GM18858 (cell line): ENCODE measurements around the gene FAM120B.

ENCODE experiments used
- ATAC-seq: cut with Tn5 transposase; IDR thresholded peaks from one replicate; pipeline ENCODE4 v1.9.1; 2021; ENCODE audit not compliant: unreplicated experiment

Gene FAM120B

DNA sequence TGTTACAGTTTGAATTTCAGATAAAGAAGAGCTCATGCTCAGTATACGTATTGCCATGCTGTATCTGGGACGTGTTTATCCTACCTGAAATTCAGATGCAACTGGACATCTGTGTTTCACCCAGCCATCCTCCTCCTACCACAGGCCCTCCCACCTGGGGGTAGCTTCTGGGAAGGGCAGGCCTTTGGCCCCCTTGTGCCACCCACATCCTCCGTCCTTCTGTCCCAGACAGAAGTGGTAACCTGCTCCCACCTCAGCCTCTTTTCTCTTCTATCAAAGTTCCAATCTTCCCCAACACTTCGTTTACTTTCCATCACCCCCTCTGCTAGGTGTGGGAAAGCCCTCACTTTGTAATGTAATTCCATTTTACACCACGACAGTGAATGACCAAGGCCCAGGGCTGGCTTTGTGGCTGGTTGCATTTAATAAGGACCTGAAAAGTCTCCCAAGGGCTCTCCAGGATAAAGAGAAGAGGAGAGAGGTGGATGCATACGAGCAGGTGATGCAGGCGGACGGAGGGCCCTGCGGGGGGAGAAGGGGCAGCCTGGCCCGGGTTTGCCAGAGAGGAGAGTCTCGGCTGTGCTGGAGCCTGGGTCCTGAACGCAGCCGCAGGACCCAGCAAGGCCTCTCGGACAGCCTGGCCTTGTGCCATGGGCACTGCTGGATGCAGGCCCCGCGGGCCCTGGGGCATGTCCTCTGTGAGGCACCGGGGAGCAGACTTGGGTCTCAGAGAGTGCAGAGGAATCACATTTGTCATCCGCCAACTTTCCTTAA, 148.1 kb downstream of the FAM120B start:
- no peak for ATAC-seq

DNA sequence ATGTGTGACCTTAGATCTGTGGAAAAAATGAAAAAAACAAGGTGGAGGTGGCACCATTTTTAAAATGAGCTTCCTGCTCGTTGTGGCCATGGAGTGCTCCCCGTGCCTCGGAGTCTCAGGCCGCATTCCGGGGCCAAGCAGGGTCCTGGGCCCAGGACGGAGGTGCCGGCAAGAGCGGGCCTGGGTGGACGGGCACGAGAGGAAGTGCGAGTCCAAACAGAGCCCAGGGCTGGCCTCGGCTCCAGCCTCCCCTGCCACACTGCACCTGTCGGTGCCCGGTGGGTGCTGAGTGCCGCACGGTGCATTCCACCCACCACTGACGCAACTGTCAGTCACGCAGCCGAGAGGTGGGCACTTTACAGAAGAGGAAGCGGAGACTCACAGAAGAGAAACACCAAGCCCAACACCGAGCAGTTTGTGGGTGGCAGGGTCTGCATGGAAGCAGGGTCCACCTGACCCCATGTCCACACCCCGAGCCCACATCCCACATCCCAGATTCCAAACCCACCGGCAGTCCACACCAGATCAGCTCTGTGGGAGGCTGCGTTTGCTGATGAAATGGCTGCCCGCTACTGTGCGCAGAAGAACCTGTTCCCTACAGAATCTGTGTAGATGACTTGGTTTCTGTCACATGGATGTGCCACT, 148.9 kb downstream of the FAM120B start:
- ATAC-seq = no peak

DNA sequence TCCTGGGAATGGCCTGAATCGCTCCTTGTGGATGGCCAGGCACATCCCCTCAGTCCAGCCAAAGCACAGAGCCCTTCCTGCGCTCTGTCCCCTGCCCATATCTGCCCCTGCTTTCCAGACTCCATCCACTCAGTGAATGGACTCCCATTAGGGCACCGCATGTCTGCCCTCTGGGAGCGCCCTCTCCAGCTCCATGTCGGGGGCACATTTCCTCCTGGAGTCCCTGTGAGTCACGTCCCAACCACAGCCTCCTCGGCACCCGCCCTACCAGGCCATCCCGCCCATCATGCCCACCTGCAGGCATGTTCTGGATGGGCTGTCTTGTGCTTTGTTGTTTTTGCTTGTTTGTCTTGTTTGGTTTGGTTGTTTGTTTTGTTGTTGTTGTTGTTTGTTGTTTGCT, 149.8 kb downstream of the FAM120B start:
- ATAC-seq = no peak
